DMS153 treated with DMSO at 0.1 percent for 48 hours (cell line): ENCODE results near the gene STYX.

Experiments
- DNase-seq: peaks from one replicate; lab custom pipeline; 2025; ENCODE audit not compliant: unreplicated experiment; lab: John Stamatoyannopoulos, UW

STYX gene, protein sequence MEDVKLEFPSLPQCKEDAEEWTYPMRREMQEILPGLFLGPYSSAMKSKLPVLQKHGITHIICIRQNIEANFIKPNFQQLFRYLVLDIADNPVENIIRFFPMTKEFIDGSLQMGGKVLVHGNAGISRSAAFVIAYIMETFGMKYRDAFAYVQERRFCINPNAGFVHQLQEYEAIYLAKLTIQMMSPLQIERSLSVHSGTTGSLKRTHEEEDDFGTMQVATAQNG

DNA sequence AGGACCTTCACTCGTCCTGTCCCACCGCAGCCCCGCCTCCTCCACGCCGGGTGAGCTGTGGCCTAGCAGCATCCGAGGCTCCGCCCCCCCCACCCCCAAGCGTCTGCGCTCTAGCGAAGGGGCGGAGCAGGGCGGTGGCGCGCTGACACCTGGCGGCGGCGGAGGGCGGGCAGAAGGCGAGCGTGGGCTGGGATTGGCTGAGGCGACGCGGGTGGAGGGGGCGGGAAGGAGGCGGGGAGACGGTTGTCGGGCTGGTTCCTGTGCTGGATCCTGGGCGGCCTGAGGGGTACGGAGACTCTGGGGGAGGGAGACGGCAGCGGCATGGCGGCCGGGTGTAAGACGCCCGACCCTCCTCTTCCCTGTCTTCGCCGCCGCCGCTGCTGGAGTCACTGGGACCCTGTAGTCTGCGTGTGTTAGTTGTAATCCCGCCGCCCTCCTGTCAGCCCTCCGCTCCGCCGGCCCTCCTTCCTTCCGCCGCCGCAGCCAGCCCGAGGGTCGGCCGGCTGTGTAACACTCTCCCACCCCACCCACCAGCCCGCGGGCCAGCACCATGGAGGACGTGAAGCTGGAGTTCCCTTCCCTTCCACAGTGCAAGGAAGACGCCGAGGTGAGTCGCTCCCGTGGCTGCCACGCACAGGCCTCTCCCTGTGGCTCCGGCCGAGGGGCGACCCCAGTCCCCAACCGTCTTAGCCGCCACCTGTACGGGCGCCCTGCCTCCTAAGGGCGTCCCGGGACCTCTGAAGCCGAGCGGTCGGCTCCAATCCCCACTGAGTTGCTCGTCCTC, at the start of gene STYX:
STYX (plus strand) TSS at position 242 of the 784 bp plus-strand sequence; CDS start at position 551, 309 bp downstream.
- peak; percentile 86 for DNase-seq

DNA sequence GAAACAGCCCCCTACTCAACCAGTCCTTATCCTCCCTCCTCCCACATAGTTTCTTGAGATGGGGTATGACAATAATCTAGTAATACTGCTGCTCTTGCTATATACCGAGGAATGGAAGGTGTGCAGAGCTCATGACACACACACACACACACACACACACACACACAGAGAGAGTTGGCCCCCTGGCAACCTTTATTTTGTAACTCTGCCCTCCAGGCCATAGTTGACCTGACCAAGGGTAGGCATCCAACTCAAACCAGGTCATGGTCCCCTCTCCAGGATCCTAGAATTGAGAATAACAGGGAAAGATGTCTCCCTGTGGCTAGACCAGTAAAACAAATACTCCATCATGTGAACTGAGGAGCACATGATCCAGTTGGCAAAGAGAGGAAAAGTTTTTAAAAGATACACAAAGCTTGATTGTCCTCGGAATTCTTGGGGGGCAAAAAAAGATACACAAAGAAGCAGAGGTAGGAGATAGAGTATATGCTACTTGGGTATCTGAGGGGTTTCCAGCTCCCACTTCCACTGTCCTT, 45.9 kb upstream of the STYX start:
- DNase-seq = no peak

DNA sequence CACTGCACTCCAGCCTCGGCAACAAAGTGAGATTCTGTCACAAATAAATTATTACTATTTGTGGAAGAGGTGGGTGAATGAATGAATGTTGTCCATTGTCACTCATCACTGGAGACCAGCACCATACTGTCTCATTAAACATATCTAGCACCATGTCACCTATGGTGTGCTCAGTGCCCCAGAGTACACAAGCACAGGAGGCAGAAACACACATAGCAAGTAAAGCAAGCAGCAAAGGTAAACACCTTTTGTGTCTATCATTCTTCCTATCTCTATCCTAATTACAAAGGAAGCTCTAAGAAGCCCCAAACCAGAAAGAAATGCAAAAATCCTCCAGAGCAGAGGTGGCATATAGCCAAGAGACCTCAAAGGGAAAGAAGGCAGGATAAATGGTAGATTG, 43.8 kb upstream of the STYX start:
- no peak for DNase-seq

DNA sequence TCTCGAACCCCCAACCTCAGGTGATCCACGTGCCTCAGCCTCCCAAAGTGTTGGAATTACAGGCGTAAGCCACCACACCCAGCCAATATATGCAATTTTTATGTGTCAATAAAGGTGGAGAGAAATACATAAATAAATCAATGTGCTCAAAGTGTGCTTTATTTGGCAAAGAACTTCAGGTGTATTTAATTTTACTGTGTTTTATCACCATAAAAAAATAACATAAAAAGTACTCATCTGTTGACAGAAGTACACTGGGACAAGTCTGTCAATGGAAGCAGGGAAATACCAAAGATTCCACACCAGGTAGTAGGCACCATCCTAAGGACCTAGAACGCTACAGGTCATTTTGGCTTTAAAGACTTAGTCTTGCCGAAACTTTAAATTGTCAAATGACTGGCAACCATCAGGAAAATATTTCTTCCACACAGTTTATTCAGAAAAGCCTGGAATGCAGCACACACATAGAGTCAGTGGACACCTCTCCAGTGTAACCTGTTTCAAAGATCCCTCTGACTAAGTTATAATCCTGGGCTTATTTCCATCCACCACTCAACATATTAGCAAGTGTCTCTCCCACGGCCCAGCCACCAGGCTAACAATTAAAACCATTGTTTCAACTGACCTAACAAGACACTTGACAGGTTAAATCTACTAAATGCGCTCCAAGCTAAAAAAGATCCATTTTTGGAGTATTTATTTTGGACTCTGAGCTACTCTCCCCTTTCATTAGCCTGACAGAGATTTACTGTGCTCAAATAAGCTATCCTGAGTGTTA, 38.8 kb upstream of the STYX start:
- DNase-seq = no peak

DNA sequence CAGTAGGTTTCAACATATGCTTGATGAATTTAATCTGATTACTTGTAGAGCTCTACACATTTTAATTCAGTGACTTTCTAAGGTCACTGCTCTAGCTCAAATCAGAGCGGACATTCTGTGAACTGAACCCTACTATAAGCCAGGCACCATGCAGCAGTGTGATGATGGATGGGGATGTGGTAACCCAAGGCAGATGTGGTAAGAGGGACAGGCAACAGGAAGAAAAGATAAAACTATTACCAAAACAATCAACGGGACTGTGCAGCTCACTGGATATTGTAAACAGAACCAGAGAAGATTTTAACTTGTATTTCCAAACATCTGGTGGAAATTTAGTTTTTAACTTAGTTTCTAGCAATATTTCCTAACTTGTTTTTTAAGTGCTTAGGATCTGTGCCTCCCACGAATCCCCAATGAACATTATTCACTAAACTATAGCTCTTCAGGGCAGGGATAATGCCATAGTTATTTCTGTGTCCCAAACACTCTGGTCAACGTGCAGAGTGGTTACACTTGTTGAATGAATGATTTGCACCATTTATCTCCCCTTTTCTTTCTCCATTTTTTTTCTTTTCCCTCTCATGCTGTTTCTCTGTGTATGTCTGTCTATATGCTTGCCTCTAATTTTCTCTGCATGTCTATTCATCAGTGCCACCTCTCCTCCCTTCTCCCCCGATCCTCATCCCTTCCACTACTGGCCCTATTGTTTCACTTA, 37.6 kb upstream of the STYX start:
- DNase-seq = no peak

DNA sequence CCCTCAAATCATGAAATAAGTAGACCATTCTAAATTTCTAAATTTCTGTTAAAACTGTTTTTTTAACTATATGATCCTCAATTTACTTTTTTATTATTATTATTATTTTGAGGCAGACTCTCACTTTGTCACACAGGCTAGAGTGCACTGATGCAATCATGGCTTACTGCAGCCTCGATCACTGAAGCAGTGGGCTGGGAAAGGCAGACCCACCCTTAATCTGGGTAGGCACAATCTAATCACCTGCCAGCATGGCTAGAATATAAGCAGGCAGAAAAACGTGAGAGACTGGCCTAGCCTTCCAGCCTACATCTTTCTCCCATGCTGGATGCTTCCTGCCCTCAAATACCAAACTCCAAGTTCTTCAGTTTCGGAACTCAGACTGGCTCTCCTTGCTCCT, 36.9 kb upstream of the STYX start:
- DNase-seq = no peak

DNA sequence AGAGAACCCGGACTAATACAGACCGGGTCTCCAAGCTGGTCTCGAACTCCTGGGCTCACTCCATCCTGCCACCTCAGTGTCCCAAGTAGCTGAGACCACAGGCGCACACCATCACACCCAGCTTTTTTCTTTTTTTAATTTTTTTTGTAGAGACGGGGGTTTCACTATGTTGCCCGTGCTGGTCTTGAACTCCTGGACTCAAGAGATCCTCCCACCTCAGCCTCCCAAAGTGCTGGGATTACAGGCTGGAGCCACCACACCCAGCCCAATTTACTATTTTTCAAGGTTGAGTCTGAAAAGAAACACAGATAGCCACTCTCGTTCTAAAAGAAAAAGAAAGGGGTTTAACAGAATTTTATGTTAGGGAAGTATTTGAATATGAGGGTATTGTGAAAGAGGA, 36.4 kb upstream of the STYX start:
- DNase-seq = no peak

DNA sequence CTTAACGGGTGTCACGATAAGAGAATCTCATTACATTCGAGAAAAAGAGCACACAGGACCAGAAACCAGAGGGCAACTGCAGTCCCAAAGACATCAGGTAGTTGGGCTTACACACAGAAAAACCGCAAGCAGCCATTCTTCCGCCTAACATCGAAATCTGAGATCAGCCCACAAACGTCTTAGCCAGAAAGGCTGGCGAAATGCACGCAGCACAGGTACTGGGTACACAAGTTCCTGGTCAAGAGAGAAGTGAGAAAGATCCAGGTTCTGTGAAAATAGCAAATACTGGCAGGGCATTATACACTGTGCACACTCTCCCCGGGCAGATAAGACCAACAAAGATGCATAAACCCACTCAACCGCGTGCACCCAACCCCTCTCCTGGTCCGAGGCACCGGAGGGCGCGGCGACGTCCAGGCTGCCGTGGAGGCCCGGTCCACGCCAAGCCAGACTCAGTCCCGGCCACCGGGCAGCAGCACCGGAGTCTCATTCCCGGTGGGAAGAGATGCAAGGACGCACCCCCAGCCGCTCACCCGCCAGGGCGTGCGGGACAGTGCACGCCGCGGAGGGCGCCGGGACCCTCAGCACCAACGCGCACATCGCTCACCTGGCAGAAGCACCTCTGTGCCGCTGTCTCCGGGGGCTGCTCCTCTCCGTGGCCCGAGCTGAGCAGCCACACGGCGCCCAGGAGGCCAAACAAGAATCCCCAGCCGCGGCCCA, 35.0 kb upstream of the STYX start:
- no peak for DNase-seq

DNA sequence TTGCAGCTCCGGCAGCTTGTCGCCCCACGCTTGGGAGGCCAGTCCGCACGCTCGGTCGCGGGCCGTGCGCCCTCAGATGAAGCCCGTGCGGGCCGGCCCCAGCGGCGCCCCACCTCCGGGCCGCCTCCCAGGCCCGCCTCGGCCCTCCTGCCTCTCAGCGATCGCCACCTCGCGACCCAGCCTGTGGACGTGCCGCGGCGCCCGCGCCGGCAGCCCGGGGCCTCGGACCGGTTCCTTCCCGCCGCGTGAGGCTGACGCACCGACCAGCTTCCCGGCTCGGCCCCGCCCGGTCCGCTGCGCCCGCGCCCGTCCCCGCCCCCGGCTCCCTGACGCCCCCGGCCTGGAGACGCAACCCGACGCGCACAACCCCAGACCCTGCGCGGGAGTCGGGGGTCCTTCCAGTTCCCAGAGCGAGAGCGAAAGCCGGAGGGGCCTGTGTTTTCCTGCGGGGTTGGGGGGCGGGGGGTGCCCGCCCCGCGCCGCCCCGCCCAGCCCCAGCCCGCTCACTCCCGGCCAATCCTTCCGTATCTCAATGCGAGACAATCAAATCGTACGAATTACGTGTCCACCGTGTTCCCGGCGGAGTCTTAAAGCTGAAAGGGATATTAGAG, 34.4 kb upstream of the STYX start, which contains the start of gene ERO1A:
ERO1A (minus strand) TSS at position 78 of the 611 bp plus-strand sequence; CDS start at position 1, 77 bp downstream.
- DNase-seq = peak; percentile 35

DNA sequence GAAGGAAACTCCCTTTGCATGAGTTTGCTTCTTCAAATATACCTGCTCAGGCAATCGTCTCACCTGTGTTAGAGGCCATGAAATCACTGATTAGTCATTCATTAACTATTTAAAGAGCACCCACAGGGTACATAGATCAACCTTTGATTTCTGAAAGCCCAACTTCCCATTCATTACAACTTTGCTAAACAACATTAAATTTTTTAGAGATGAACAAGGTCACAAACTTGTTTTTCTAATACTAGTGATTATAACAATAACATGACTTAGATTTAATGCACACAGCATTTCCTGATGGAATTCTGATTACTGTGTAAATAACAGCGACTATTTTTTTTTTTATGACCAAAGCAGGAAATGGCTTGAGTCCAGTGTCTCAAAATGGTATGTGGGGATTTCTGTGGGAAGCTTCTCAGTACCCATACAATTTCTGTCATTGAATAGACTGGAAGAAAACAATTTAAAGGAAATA, 29.2 kb upstream of the STYX start:
- DNase-seq = peak; percentile 32

DNA sequence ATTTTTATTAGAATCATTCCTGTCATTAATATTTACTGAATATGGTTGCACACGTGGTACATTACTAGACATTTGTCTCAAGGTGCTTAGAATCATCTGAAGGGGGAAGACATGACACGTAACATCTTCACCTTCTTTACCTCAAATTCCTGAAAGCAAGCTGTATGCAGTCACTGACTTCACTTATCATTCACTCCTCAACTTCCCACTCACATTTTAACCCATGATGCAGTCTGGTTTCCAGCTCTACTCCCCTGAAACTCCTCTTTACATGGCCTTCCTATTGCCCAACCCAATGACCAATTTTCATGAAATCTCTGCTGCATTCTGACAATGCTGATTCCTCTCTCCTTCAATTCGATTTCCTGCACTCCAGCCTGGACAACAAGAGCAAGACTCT, 28.7 kb upstream of the STYX start:
- DNase-seq = no peak

DNA sequence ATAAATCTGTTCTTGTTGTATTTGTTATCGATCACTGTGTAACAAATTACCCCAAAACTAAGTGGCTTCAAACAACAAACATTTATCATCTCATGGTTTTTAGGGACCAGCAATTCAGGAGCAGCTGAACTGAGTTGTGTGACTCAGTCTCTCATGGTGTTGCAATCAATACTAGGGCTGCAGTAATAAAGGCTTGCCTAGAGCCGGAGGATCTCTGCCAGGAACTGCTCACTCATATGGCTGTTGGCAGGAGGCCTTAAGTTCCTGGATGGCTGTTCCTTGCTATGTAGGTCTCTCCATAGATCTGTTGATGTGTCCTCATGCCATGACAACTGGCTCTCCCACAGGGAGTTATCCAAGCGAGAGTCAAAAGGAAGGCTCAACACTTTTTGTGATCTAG, 26.7 kb upstream of the STYX start:
- DNase-seq = no peak

DNA sequence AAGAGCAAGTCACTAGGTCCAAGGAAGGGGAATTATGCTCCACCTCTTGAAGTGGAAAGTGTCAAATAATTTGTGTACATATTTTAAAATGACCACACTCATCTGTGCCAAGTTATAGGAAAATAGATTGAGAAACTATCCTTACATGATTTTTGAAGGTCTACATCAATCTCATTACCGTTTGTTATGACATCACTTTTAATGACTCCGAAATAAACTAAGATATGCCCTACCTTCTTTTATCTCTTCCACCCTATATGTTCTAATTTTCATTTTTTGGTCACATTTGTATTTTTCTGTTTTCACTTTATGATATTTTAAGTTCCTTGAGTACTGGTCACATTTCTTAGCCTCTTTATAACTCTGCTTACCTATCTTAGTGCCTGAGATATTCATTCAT, 26.3 kb upstream of the STYX start:
- DNase-seq = no peak

DNA sequence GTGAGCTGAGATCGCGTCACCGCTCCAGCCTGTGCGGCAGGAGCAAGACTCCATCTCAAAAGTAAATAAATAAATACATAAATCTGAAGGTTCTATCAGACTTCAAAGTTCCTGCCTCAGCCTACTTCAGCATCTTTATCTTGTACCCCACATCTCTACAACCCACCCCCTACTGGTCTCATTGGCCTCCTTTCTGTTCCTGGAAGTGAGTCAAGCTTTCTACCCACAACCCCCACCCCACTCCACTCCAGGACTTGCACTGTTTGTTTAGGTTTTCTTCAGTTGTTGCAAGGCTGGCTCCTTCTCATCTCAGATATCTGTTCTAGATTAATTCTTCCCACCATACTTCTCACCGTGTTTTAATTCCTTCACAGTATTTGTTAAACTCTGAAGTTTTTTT, 23.7 kb upstream of the STYX start:
- no peak for DNase-seq

DNA sequence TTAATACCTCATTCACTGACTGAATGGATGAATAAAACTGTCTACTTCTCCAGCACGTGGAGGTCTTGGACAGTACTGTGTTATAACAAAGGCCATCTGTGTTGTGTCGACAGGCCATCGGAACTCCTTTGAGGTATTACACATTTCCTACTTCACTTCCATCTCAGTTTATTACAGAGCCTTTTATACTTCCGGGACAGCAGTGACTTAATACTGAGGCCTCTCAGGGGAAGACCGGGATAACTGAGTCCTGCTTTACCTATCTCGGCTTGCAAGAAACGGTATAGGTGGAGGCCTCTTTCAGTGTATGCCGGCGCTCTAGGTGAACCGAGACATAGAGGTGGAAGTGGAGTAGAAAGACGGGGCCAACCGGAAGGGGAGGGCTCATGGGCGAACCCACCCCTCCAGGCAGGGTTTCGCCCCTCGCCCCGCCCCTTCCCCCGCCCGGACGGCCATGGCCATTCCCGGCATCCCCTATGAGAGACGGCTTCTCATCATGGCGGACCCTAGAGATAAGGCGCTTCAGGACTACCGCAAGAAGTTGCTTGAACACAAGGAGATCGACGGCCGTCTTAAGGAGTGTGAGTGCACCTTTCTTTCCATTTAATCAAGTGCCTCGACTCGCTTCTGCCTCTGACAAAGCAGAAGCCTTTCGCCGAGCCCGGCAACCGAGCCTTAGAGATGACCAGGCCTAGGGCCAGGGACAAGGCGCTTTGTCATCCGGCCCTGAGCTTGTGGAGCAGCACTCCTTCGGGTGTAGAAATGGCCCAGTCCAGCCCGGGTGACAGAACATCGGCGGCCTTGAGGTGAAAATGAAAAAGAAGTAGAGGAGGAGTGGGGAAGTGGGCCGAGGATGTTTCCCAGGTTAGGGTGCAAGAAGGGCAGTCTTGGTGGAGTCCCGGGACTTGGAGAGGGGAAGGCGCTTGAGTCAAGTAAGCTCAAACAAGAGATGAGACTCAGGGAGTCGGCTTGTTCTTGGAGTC, 23.0 kb upstream of the STYX start, which contains the start of gene PSMC6:
PSMC6 (plus strand) TSS at position 477 of the 983 bp plus-strand sequence; CDS start at position 497, 20 bp downstream.
- DNase-seq = peak; percentile 88

DNA sequence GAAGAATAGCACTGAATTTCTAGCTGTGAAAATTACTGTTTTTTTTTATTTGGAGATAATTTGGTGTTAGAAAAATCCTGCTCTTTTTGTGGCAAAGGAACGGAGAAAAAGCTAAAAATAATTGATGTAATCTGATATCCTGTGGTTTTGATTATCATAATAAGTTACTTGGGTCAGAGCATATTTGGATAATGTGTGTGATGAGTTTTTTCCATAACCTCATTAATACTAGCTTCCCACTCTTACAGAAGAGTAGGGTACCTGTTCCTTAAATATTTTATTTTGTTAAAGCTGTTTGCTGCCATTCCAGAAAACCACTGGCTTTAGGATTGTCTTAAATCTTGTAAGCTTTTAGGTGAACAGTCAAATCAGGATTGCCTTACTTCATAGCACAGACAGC, 18.3 kb upstream of the STYX start:
- no peak for DNase-seq

DNA sequence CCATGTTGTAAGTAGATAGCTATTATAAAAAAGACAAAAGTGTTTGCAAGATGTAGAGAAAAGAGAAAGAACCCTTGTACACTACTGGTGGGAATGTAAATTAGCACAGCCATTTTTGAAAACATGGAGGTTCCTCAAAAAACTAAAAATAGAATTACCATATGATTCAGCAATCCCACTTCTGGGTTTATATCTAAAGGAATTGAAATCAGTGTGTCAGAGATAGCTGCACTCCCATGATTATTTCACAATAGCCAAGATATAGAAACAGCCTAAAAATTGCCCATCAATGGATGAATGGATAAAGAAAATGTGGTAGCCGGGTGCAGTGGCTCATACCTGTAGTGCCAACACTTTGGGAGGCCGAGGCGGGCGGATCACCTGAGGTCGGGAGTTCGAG, 13.8 kb upstream of the STYX start:
- DNase-seq = no peak
